ENCODE results near the gene HES7. TPM values are rescaled to one million over a fixed set of nuclear protein-coding genes. Genes with fewer than 3 reads are reported as not detected.

HES7 gene
- total RNA-seq, 4 donors from 2014 or later, result not detected

DNA sequence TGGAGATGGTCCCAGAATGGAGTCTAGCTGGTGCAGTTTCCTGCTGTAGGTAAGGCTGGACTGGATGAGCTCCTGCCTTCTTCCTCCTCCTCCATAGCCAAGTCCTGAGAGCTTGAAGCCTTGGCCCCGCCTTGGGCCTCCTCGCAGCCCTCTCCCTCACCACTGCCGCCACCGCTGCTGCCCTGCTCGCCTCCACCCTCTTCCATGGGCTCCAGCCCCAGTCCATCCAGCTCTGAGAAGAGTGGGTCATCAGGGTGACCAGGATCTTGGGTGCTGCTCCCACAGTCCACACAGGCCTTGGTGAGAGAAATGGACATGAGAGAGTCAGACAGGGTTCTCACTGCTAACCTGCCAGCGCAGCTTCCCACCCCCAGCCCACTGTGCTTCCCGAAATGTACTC lies 17.1 kb upstream of the HES7 start:
- TF ChIP-seq, protein P1, sequence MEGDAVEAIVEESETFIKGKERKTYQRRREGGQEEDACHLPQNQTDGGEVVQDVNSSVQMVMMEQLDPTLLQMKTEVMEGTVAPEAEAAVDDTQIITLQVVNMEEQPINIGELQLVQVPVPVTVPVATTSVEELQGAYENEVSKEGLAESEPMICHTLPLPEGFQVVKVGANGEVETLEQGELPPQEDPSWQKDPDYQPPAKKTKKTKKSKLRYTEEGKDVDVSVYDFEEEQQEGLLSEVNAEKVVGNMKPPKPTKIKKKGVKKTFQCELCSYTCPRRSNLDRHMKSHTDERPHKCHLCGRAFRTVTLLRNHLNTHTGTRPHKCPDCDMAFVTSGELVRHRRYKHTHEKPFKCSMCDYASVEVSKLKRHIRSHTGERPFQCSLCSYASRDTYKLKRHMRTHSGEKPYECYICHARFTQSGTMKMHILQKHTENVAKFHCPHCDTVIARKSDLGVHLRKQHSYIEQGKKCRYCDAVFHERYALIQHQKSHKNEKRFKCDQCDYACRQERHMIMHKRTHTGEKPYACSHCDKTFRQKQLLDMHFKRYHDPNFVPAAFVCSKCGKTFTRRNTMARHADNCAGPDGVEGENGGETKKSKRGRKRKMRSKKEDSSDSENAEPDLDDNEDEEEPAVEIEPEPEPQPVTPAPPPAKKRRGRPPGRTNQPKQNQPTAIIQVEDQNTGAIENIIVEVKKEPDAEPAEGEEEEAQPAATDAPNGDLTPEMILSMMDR (IDR thresholded peaks at IDR 0.05; ENCODE audit: low read depth), result no peak

DNA sequence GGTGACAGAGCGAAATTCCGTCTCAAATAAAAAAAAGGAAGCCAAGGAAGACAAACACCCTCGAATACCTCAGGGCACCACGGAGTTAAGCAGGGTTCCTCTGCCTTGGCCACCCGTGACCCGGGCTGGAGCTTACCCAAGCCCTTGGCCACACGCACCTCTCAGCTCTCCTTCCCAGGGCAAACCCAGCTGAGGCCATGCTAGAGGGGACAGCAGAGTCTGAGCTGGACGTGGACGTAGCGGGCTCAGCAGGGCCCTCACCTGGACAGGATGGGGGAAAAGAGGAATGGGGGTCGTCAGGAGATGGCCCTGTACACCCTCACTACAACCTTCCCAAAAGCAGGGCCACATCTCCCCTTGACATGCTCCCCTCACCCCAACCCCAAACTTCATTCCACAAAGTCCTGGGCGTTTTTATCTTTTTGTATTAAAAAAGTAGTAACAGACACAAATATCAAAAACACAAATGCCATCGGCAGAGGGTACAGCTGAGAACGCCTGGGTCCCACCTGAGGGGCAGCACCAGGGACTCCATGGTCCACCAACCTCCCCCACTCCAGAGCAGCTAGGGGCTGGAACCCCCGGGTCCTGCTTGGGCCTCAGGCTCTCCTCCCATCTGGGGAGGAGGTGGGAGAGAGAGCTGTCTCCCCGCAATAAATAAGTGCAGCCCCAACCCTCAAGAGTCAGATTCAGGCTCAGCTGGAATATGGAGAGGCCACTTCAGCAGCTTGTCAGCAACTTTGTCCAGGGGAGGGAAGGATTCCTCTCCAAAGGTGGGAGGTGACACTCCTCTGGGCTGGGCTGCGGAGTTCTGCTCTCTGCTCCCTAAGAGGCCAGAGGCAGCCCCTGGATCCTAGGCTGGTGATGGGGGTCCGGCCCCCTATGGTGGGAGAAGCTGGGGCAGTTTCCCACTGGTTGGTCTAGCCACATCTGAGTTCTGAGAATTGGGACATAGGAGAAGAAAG lies 16.4 kb upstream of the HES7 start:
- TF ChIP-seq, protein P1 (IDR thresholded peaks at IDR 0.05; ENCODE audit: low read depth), result no peak

DNA sequence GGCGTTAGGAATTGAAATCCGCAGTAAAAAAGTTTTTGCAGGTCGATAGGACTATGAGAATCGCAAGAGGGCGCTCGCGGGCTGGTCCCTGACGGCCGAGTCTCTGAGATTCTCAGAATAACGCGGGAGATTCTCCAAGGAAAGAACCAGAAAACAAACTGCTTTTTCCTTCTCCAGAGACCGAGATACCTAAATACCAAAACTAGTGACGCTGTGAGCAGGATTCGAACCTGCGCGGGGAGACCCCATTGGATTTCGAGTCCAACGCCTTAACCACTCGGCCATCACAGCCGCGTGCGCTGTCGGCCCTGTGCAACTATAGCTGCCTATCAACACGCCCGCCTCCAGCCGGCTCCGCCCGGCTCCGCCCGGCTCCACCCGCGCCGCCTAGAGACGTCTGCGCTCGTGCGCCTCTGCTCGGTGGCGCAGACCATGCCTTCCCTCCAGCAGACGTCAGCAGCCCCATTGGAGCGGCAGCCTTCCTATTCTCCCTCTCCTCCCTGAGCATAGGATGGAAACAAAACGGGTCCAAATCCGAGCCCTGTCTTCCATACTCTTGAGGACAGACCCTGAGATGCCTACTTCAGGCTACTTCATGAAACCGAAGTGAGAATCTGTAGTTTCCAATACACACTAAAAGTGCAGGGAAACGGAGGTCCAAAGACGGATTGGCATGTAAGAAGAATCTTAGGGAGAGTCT lies 14.9 kb upstream of the HES7 start:
- TF ChIP-seq, protein P1 (IDR thresholded peaks at IDR 0.05; ENCODE audit: low read depth), result no peak

DNA sequence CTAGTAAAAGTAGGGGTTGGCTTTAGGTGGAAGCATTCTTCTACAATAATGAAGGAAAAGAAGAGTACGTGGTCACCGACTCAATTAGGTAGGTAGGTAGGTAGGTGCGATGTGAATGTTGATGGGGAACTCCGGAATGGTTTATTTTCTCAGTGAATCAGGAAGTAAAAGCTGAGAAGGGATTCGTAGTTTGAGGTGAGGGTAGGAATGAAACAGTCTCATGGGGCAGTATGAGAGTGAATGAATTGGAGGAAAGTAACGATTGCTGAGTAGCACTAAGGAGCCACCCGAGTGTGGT lies 14.4 kb upstream of the HES7 start:
- TF ChIP-seq, protein P1 (IDR thresholded peaks at IDR 0.05; ENCODE audit: low read depth), result no peak

DNA sequence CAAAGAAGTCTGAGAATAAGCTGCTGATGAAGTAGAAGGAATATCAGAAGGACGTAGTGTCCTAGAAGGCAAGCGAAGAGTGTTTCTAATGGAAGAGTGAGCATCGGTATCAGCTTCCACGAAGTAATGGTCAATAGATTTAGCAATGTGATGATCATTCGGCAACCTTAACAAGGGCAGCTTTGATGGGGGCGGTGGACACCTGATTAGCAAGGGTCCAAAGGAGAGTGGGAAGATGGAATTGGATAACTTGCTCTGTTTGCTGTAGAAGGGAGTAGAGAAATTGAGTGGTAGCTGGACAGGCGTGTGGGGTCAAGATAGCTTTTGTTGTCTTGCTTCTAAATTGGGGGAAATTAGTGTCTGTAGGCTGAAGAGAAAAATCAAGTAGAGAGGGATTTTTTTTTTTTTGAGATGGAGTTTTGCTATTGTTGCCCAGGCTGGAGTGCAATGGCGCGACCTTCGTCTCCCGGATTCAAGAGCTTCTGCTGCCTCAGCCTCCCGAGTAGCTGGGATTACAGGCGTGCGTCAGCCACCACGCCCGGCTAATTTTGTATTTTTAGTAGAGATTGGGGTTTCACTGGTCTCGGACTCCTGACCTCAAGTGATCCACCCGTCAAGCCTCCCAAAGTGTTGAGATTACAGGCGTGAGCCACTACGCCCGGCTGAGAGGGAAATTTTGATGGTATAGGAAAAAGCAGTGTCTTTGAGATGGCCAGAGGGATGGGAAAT lies 13.9 kb upstream of the HES7 start:
- TF ChIP-seq, protein P1 (IDR thresholded peaks at IDR 0.05; ENCODE audit: low read depth), result no peak

DNA sequence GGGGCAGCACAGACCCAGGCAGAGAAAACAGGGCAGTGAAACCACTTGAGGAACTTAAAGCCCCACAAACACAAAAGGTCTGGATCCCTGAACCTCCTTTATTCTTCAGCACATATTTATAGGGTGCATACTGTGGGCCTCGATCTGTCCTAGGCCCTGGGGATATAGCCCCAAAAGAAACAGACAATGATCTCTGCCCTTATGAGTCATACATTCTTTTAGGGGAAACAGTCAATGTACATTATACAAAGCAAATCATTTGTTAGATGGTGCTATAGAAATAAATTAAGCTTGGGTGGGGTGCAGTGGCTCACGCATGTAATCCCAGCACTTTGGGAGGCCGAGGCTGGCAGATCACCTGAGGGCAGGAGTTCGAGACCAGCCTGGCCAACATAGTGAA lies 10.0 kb upstream of the HES7 start:
- TF ChIP-seq, protein P1 (IDR thresholded peaks at IDR 0.05; ENCODE audit: low read depth), result no peak

DNA sequence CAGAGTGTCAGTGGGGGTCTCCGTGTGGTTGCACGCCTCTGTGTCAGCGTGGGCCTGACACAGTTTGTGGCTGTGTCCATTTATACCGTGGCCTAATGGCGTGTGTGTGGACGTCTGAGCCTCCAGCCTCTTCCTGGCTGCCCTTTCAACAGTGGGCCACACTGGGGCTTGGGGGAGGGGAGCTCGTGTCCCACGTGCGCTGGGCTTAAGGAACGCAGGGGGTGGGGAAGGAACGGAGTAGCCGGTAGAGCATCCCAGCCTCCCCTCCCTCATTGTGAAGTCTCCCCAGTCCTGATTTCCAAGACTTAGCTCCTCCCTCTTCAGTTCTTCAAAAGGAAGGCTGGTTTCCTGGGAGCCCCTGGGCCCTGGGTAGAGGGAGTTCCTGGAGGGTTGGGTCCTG lies 9.5 kb upstream of the HES7 start:
- TF ChIP-seq, protein P1 (IDR thresholded peaks at IDR 0.05; ENCODE audit: low read depth), result no peak
